HG02588 (cell line): ENCODE measurements around the gene TMC8.

ENCODE experiments used
- ATAC-seq: cut with Tn5 transposase; IDR thresholded peaks from one replicate; pipeline ENCODE4 v1.9.1; 2021; ENCODE audit warnings: mild to moderate bottlenecking, moderate library complexity; ENCODE audit not compliant: unreplicated experiment

The TMC8 gene

DNA sequence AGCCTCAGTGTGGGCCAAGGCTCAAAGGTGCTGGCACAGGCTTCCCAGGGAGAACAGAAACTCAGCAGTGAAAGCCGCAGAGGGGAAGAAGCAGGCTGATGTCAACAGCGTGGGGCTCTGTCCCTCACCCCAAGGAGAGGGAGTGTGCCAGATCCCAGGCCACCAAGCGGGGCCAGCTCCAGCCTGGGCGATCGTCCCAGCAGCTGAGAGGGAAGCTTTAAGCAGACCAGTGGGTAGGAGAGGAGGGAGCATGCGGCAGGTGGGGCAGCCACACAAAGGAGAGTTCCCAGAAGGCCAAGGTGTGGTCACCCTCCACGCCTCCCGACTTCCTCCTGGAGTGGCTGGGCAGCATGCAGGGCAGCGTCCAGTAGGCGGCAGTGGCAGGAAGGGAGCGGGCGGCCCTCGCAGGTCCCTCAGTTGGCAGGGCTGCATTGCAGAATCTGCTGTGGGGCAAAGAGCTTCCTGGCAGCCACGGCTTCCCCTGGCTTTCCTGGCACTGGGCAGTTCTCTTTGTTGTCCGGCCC, 43.8 kb downstream of the TMC8 start:
- no peak for ATAC-seq

DNA sequence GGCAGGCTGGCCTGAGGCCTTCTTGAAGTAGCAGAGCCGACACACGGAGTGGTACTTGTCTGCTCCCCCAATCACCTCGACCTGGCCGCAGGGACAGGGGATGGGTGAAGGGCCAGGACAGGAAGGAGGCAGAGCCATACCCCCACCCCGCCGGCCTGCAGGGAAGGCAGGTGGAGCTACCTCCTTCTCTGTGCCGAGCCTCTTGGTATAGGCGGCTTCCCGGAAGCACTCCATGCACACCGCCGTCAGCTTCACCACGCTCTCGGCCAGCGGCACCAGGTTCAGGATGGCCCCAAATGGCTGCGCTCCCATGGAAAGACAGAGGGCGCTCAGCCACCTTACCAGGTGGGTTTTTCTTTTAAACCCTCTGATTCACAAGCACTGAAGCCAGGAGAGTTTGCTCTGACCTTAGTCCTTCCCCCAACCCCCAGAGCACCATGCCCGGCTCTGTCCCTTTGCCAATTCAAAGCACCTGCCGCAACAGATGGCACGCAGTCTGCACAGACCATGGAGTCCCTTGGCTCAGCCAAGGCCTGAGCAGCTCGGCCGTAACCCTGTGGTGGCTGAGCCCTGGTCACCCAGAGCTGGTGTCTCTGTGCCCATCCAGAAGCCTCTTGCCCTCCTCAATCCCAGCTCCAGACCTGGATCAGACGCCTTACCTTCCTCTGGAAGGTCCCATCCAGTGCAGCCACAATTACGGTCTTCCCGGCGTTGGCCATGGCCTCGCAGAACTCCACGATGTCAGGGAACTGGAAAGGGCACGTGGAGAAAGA, 44.5 kb downstream of the TMC8 start:
- ATAC-seq = no peak

DNA sequence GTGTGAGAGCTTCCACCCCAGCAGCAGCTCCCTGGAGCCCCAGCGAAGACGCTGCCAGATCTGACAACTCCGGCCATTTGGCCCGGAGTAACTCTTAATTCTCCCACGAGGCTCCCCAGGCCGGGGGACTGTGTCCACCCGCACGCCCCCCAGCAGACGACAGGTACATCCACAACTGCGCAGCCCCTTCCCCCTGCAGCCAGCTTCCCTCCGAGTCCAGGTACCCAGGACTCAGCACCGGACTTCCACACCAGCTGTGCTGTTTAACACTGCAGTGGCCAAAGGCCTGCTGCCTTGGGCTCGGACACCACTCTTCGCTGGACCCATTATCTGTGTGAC, 45.0 kb downstream of the TMC8 start:
- ATAC-seq = no peak

DNA sequence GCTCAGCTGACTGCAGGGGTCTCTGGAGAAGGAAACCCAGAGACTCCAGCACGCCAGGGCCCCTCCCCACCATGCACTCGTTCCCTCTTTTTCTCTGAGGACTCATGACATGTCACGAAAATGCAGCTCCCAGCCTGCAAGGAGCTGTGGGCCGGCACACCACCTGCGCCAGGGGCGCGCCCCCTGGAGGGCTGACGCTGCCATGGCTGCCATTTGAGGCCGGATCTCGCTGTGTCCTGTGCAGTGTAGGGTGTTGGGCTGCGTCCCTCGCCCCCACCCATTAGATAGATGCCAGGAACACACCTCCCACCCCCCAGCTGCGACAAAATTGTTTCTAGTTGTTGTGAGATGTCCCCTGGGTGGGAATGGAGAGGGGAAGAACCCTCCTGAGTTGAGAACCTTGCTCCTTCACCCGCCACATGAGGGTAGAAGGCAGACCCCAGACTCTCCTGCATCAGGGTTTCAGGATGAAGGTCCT, 46.0 kb downstream of the TMC8 start:
- no peak for ATAC-seq

DNA sequence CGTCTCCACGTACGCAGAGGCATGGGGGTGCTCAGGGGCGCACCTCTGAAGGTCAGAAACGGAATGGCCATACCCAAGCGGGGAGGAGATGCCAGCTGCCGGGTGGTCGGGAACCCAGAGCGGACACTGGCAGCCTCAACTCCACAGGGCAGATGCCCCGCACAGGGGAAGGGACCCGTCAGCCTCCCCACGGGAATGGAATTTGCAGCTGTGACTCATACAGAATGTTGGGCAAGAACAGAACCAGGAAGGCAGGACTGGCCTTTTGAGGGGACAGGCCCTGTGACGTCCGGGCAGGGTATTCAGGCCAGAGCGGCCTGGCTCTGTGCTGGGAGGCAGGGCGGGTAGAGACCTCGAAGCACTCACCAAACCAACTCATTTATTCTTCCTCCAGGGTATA, 48.8 kb downstream of the TMC8 start:
- ATAC-seq = no peak

DNA sequence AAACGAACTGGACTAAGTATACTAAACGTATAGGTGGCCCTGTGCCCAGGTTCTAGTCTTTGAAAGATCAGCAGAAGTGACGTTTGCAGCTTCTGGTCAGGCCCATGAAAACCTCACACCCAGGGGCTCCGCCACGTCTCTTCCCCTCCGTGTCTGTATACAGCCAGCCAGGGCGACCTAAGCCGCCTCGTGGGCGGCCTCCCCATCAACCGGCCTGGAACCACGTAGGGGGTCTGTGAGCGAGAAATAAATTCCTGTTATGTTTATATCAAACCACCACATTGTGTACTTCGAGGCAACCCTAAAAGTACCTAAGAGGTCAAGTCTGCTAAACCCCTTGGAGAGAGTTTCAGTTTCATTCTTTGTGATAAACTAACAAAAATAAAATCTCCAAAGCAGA, 49.5 kb downstream of the TMC8 start:
- ATAC-seq = no peak

DNA sequence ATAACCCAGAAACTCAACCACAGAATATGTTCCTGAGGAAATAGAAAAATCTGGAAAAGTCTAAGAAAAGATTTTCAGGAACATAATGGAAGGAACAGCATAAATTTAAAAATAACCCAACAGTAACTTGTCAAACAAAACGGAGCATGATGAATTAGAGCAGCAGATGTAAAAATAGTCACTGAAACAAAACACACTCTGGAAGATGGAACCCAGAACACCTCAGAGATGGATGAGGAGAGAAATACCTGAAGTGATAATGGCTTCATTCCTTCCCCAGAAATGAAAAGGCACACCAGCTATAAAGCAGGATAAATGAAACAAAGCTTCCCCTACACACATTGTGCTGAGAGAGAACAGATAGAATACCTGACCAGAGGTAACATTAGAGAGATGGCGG, 49.9 kb downstream of the TMC8 start:
- no peak for ATAC-seq

DNA sequence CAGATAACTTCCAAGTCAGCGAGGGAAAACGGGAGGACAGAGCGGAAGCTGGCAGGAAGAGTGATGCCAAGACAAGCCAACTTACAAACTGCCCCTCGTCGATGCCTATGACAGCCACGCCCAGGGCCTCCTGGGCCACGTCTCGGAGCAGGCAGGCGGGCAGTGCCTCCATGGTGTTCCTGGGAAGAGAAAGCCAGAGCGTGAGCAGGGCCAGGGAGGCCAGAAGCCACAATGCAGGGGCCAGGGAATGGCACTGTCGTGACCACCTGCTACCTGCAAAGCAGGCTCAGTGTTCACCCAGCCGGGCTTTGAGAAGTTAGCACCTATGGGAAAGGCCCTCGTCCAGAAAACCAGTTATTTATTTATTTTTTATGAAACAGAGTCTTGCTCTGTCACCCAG, 51.9 kb downstream of the TMC8 start:
- no peak for ATAC-seq

DNA sequence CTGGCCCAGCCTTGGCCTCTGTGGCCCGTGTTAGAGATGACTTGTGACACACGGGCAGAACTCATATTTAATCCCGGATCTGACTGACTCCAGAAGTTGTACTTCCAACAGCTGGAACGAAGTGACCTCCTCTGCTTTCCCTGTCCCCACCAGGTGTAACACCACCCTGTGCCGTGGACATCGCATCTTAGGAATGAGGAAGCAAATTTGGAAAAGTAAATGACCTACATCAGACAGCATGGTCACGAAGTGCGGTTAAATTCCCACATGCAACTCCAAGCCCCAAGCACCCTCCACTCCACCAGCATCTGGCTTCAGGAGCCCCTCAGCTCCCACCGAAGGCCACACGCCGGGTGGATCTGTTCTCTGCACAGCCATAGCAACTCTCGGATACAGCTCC, 53.3 kb downstream of the TMC8 start:
- ATAC-seq = no peak

DNA sequence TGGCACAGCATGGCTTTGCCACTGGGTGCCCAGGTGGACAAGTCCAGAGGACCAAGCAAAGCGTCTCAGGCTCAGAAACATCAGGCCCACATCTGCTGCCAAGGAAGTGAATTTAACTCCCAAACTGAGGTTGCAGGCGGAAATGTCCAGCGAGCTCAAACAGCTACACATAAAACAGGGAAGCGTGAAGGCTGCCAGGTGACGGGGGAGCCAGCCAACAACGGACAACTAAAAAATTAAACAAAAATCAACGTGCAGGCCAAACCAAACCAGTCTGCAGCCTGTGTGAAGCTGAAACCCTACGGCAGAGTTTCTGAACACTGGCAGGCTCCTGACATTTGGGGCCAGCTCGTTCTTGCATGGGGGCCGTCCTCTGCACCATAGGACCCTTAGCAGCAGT, 53.8 kb downstream of the TMC8 start:
- ATAC-seq = no peak

DNA sequence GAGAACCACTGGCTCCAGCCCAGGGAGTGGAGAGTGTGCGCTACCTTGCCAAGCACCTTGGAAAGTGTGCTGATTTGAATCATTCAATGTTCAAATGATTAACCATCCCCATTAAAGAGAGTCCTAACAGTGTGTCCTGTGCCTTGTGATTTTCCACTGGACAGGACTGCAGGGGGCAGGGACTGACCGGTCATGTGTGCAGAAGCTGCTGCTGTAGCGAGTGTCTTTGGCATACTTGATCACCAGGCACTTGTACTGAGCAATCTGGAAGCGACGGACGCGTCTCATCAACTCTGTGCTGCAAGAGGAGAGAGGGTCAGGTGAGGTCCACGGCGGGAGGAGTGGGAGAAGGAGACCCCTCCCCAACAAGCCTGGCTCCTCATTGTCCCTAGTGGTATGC, 54.3 kb downstream of the TMC8 start:
- no peak for ATAC-seq

DNA sequence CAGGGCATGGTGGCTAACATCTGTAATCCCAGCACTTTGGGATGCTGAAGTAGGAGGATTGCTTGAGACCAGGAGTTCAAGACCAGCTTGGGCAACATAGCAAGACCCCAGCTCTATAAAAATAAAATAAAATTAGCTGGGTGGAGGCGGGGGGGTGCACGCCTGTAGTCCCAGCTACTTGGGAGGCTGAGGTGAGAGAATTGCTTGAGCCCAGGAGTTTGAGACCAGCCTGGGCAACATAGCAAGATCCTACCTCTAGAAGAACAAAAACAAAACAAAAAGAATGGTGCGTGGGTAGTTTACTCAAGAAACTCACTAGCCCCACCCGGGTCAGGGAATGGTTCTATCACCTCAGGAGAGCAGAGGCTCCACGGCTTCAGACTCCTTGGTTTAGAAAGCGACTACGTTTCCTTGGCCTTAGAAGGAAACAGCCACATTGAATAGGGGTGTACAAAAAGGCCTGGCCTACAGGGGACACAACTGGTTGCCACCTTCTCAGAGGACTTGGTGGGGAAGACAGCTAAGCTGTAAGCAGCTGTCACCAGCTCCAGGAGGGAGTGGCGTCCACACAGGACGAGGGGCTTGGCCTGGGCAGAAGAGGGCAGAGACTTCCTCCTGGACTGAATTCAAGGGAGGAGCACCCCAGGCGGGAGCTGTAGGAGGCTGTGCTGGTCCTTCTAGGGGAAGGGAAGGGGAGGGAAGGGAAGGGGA, 55.6 kb downstream of the TMC8 start:
- ATAC-seq = no peak

DNA sequence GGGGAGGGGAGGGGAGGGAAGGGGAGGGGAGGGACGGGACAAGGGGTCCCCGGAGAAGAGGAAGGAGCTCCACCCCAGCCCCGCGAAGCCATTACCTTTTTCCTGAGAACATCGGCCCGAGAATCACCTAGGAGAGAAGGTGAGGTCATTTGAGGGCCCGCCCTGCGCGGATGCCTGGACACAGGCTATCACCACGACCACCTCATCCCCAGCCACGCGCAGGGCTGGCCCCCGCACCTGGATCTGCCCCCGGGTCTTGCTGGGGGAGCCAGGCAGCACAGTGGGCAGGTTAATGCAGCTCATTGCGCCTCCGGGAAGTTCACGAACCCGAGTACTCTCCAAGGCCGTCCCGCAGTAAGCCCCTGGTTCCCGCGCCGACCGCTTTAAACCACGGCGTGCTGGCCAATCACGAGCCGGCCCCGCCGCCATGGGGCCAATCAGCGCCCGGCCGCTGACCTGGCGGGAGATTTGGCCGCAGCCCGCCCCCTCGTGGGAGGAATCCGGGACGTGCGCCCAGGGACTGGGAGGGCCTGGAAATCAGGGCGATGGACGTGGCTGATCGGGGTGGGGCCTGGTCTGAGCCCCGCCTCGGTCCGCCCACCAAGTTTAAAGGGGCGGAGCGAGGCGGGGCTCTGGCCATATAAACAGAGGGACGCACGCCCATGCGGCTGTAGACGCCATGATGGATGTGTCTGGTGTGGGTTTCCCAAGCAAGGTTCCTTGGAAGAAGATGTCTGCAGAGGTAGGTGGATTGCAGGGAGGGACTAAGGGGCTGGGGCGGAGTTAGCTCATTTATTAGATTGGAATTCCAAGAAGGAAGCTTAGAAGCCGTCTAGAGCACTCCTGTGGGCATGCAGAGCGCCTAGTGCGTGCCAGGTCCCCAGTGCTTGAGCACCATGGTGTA, 56.4 kb downstream of the TMC8 start, which contains the start of the genes AFMID and TK1:
Gene AFMID, plus strand, starts transcription at position 671 of the 904 bp plus-strand sequence. Its CDS starts 9 bp downstream, at position 680.
Gene TK1, minus strand, starts transcription at position 361 of the 904 bp plus-strand sequence. Its CDS starts 58 bp downstream, at position 303.
- peak; percentile 82 for ATAC-seq
